ENCODE measurements around the gene PFDN4. TPM values are rescaled to one million over a fixed set of nuclear protein-coding genes. Genes with fewer than 3 reads are reported as not detected.

The PFDN4 gene
- total RNA-seq, 6 donors from 2014 or later, result 15.5 to 78.5 (median 23.9) TPM

DNA sequence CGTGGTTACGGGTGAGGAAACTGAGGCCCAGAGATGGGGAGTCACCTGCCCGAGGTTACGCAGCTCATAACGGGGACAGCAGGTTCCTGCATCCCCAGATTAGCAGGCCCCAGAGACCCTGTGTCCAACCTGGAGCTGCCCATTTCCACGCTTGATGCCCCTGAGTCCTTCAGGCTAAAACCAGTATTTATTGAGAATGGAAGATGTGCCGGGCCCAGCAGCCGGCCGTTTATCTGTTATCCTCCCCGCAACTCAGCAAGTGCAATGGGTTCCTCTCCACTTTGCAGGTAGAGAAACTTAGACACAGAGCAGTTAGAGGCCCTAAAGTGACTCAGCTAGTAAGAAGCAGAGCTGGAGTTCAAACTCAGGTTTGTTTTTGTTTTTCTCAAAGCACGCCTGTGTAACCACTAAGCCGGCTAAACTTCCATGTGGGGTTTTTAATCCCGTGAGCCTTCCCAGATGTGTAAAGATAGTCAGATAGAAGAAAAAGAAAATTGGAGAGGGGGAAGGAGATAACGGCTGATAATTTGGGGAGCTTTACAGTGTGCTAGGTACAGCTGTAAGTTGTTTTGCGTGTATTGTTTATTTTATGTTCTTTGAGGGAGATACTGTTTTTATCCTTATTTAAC lies 775 bp downstream of the PFDN4 start:
- WGBS, 2 donors, result 3 to 5% methylated on average over 10 to 12 of the region's 15 CpGs
- TF ChIP-seq POLR2AphosphoS5 (IDR thresholded peaks at IDR 0.05), result no peak
- TF ChIP-seq POLR2A (IDR thresholded peaks at IDR 0.05), result no peak
- no peak for TF ChIP-seq EP300 (IDR thresholded peaks at IDR 0.05)
- TF ChIP-seq CTCF (IDR thresholded peaks at IDR 0.05), result no peak
- ATAC-seq (ENCODE audit: low FRiP score in 2 of 2), result peak in 1 of 2 donors; percentile 1
- no peak for DNase-seq
- Histone ChIP-seq H3K27ac (peak overlapping the region; percentile 95 to 99 (median 96)), H3K36me3 (no peaks in the 10 kb centered on the region), H3K9me3 (no peaks in the 10 kb centered on the region), H3K4me3 (peak overlapping the region; percentile 68 to 99 (median 78)), H3K27me3 (no peaks in the 10 kb centered on the region), H3K4me1 (peaks cover 12 to 18% (median 18%) of the 10 kb centered on the region in 4 donors)

- no peaks in the 10 kb centered on the region for H3K9me3 ChIP-seq
- no peaks in the 10 kb centered on the region for H3K27me3 ChIP-seq
- H3K36me3 ChIP-seq, result no peaks in the 10 kb centered on the region
- ATAC-seq (ENCODE audit: low FRiP score in 2 of 2), result no peak
- peak overlapping the region in 3 of 4 donors; percentile 73 to 99 (median 82) for H3K4me3 ChIP-seq
- H3K27ac ChIP-seq, result no peak overlapping the region
- H3K4me1 ChIP-seq, result peaks cover 12 to 18% (median 18%) of the 10 kb centered on the region in 4 donors
- WGBS, 2 donors, result 81 to 90% methylated on average over 5 of the region's 5 CpGs
- DNase-seq, result no peak
- TF ChIP-seq POLR2AphosphoS5 (IDR thresholded peaks at IDR 0.05) (no peak), POLR2A (IDR thresholded peaks at IDR 0.05) (no peak), CTCF (IDR thresholded peaks at IDR 0.05) (no peak), EP300 (IDR thresholded peaks at IDR 0.05) (no peak)
Measured at GRCh38 chr20:54209216-54209813, 1.4 kb downstream of the PFDN4 start.

DNA sequence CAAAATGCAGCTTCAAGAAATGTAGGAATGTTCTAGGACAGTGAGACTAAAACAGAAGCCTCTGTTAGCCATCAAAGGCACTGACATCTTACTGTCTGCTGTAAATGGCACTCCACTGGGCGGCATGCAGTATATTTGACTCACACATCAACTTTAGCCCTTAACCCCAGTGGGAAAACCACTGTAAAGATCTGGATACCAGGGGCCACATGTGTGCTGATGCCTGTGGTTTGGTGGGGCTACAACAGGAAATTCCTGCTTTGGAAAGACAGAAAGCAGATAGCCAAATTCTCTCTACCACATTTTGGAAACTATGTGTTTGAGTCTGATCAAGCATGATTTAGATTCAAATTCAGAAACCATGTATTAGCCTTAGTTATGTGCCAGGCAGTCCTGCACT lies 4.3 kb downstream of the PFDN4 start:
- WGBS, 2 donors, result 94 to 100% methylated on average over 1 of the region's 1 CpG
- Histone ChIP-seq H3K27me3 (no peaks in the 10 kb centered on the region), H3K4me3 (no peak overlapping the region), H3K36me3 (peaks cover 0 to 19% (median 2%) of the 10 kb centered on the region in 4 donors), H3K27ac (no peak overlapping the region), H3K4me1 (peaks cover 12 to 18% (median 18%) of the 10 kb centered on the region in 4 donors), H3K9me3 (no peaks in the 10 kb centered on the region)
- DNase-seq (no peak), ATAC-seq (ENCODE audit: low FRiP score in 2 of 2) (no peak)
- TF ChIP-seq POLR2A (IDR thresholded peaks at IDR 0.05), result no peak
- no peak for TF ChIP-seq CTCF (IDR thresholded peaks at IDR 0.05)
- no peak for TF ChIP-seq POLR2AphosphoS5 (IDR thresholded peaks at IDR 0.05)
- no peak for TF ChIP-seq EP300 (IDR thresholded peaks at IDR 0.05)

DNA sequence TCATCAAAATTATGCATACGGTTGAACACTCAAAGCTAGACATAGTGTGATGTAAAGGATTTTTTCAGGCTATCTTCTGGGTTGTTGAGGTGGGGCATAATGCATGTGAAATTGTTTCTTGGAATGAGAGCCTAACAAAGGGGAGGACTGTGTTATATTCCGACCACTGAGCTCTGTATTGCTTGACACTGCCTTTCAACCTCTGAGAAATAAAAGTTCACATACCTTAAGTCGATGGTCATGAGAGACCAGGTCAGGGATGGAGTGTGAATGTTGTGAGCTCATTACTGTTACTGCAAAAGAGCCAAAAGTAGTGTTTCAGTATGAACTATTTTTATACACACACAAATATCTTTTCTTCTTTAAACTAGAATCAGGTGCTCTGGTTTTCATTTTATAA lies 5.0 kb downstream of the PFDN4 start:
- 92% methylated on average over 3 of the region's 3 CpGs for WGBS, 2 donors

More for the DNA sequence above, 5.0 kb downstream of the PFDN4 start:
- no peak for TF ChIP-seq POLR2AphosphoS5 (IDR thresholded peaks at IDR 0.05)
- no peak for TF ChIP-seq CTCF (IDR thresholded peaks at IDR 0.05)
- no peak for TF ChIP-seq EP300 (IDR thresholded peaks at IDR 0.05)
- no peak for TF ChIP-seq POLR2A (IDR thresholded peaks at IDR 0.05)
- Histone ChIP-seq H3K27ac (no peak overlapping the region), H3K4me1 (peaks cover 12 to 18% (median 15%) of the 10 kb centered on the region in 4 donors), H3K36me3 (peaks cover 0 to 26% (median 2%) of the 10 kb centered on the region in 4 donors), H3K4me3 (no peak overlapping the region), H3K9me3 (no peaks in the 10 kb centered on the region), H3K27me3 (no peaks in the 10 kb centered on the region)
- ATAC-seq (ENCODE audit: low FRiP score in 2 of 2) (no peak), DNase-seq (no peak)

Data from upper lobe of left lung (tissue), 6 donors.